Stimulated activated CD8-positive, alpha-beta memory T cell treated with anti-CD3 and anti-CD28 coated beads, Interleukin-15, amount 100 ng/mL, for 48 hours (primary cell): ENCODE data around the gene DTX1.

ENCODE experiments used
- DNase-seq, 2 donors: peaks; one replicate each; pipeline ENCODE4 v3.0.0-alpha.2; 2020; ENCODE audit warnings: low read depth in 2 of 2

The DTX1 gene

DNA sequence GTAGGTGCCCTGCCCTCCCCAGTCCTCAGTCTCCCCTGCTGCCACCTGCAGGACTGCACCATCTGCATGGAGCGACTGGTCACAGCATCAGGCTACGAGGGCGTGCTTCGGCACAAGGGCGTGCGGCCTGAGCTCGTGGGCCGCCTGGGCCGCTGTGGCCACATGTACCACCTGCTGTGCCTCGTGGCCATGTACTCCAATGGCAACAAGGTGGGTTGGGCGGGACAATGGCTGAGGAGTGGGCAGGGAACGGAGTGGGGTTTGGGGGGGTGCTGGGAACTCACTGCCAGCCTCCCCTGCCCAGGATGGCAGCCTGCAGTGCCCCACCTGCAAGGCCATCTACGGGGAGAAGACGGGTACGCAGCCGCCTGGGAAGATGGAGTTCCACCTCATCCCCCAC is 38.2 kb downstream of the DTX1 start:
- no peak for DNase-seq

DNA sequence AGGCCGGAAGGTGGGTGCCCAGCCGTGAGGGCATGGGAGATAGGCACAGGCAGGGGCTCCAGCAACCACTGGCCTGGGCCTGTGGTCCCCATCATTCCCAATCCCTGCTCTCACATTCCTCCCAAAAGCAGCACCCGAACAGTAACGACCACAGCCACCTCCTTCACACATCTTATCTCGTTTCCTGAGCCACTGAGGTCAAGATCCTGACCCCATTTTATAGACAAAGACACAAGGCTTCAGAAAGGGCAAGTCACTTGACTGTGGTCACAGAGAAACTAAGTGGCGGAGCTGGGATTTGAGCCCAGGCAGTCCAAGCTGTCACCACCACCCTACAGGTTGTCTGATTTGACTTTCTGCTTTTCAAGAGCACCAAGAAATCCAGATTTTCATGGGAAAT is 38.9 kb downstream of the DTX1 start:
- no peak for DNase-seq

DNA sequence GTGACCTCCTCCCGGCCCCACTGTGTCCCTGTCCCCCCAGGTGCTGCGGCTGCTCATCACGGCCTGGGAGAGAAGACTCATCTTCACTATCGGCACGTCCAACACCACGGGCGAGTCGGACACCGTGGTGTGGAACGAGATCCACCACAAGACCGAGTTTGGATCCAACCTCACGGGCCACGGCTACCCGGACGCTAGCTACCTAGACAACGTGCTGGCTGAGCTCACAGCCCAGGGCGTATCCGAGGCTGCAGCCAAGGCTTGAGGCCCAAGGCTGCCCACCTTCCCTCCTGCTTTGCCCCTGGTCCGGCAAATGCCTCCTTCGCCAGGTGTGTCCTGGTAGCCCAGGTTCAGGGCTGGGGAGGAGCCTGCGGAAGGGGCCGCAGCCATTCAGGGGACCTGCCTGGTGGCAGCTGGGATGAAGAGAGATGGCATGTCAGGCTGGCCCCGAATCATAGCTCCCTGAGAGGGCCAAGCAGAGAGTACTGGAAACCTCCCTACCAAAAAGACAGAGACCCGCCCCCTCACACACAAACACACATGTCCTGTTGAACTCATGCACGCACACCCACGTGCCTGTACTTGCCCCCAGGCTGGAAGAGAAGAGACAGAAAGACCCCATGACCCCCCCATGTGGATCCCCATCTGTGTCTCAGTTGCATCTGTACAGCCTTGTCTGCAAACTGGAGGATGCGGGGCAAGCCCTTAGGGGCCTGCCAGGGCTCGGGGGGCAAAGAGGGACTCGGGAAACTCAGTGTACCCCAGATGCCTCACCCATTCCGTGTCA is 40.3 kb downstream of the DTX1 start:
- no peak for DNase-seq

DNA sequence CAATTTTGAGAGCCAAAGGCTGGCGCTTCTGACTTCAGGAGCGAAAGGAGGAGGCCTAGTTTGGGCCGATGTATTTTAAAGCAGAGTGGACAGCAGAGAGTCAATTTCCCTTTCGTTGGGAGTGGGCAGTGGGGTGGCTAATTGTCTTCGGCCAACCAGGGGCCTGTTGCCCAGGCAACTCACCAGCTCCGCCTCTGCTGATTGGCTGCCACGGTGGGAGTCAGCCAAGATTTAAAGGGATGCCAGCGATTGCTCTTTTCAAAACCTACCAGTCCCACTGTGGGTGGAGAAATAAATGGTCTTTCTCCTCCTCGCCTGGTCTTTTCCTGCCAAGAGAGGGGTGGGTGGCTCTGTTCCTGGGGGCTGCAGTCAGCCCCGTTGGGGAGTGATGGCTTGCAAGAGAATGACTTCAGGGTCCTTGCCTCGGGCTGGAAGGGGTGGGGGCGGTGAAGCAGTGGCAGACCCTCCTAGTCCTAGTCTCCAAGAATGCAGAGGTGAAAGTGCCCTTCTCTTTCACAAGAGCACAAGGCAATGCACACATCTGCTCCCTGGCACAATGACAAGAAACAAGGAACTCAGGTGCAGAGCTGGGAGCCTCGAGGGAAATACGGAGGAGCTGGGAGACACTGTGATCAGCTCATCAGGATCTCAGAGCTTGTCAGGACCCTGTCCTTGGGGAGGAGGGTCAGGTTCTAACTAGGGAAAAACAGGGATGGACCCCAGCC is 41.3 kb downstream of the DTX1 start:
- DNase-seq = no peak

DNA sequence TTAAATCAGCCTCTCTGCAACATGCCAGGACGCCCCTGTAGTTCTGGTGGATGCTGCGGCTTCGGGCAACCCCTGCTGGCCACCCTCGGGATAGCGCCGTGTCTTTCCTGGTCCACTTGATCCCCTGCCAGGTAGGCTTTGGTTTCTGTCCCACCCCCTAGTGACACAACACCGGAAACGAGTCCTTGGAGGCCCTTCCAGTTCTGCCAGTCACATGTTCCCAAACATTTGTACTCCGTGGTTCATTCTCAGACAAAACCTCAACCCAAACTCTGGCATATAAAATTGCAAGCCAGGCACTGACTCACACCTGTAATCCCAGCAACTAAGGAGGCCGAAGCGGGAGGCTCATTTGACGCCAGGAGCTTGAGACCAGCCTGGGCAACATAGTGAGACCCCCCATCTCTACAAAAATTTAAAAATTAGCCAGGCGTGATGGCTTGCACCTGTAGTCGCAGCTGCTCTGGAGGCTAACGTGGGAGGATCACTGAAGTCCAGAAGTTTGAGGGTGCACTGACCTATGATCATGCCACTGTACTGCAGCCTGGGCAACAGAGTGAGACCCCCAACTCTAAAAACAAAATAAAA is 42.0 kb downstream of the DTX1 start:
- DNase-seq = peak; percentile 44 to 56

DNA sequence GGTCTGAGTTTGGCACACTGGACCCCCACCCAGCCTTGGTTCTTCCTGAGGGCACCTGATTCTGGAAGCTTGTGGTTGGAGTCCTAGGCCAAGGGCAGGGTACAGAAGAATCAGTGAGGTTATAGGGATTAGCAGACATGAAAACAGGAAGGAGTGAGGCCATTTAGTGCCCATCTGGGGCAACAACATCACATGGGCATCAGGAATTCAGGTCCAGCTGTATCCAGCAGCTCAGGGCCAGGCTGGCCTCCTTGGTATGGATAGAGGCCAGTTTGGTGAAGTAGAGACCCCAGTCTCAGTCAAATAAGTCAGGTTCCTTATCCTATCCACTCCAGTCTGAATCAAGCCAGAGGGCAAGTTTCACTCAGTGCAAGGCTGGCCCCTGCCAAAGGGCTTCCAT is 42.8 kb downstream of the DTX1 start:
- no peak for DNase-seq

DNA sequence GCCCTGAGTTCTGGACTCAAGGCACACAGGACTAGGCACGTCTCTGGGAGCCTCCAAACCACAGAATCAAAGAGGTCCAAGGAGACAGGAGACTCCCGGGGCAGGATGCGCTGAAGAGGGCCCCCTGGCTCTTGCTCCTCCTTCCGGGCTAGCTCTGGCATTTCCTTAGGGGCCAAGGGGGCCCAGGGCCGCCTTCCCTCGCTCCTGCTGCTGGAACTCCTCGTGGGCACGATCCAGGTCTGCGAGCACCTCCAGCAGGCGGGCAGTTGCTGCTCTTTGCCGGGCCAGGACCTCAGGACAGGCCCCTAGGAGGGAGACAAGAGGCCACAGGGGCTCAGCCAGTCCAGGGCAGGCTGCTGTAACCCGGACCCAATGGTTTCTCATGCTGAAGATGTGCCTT is 43.2 kb downstream of the DTX1 start:
- DNase-seq = no peak

DNA sequence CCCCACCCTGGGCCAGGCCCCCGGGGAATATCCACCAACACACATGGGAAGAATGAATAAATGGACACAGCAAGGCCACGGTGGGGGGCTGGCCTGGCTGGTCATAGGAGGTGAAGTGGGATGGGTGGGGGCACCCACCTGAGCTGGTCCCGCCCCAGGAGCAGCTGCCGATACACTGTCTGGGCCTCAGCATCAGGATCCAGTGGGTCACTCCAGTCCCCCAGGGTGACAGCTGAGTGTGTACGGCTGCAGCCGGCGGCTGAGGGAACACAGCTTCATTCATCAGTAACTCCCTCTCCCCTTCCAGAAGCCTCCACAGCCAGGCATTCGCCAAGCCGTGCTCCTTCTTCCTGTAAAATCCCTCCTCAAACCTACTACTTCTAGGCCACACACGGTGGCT is 45.2 kb downstream of the DTX1 start:
- DNase-seq = no peak

DNA sequence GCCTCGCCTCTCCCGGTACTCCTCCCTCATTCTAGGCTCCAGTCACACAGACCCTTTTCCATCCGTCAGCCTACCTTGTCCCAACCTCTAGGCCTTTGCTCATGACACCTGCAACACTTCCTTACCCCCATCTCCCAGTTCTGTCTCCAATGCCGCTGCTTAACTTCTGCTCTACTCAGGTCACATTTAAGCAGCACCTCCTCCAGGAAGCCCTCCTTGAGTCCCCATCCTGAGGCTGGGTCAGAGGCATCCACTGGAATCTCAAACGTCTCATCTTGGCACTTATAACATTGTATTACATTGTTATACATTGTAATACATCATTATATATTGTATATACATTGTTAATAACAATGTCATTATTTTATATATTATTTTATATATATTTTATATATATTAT is 46.3 kb downstream of the DTX1 start:
- no peak for DNase-seq

DNA sequence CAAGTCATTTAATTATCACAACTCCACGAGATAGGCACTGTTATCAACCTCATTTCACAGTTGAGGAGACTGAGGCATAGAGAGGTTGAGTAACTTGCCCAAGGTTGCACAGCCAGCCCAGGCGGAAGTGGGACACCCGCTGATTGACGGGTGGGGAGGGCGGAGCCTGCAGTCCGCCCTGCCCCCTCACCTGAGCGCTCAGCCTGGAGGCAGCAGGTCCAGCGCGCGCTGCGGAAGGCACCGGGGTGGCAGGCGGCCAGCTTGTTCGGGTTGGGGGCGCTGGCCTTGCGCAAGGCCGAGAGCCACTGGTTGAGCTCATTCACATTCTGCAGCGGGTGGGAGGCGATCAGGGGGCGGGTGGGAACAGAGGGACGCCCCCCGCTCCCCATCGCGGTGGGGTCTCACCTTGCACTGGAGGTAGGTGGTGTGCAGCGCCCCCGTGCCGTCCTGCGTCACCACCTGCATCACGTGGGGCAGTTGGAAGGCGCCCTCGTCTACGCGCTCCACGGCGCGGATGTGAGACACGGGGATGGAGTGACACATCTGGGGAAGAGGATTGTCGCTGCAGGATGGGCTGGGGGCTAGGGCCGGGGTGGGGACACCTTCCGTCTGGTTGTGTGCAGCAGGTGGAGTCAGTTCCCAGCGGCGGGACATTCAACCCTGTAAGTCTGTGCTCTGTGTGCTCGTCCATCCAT is 47.4 kb downstream of the DTX1 start:
- DNase-seq = peak; percentile 29 to 57

DNA sequence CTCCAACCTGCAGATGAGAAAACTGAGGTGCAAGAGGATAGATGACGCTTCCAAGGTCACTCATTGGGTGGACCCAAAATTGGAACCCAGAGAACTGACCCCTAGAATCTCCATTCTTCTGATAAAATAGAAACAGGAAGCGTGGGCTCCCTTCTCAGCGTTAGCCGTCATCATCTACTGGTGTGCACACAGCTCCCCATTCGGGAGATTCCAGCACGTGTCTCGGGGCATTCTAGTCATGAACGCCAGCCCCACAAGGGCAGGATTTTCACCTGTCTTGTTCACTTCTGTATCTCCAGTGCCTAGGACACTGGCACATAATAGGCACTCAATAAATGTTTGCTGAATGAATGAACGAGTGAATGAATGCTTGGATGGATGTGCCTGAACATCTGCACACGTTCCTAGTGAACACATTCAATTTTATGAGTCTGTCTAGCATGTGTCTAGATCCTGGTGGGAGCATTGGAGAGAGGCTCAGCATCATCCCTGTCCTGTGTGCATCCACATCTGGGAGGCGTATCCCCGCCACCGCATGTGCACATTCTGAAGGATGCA is 48.5 kb downstream of the DTX1 start:
- DNase-seq = no peak

DNA sequence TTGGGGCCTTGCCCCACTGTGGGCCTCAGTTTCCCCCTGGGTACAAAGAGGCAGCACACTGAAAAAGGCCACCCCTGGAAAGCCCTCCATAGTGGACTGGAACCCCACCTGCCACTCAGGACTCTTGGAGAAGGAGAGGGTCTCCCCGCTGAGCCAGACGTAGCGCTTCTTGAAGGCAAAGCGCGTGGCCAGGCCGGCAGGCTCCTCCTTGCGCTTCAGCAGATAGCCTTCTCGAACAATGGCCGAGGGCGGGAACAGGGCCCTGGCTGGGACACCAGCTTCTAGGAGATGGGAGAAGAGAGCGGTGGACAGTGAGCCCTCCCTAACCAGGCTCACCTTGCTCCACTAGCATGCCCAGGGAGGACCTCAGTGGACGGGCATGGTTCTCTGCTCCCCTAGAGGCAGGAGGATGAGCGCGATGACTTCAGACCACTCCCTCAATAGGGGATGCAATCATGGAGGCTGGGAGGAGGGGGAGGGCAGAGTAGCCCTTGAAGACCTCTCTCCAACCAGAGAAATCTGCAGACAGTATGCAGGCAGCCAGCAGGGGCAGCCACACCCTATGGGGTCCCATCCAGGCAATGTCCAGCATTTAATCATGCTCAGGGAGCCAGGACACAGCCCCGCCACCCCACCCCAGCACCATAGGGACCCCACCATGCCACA is 49.2 kb downstream of the DTX1 start:
- no peak for DNase-seq

DNA sequence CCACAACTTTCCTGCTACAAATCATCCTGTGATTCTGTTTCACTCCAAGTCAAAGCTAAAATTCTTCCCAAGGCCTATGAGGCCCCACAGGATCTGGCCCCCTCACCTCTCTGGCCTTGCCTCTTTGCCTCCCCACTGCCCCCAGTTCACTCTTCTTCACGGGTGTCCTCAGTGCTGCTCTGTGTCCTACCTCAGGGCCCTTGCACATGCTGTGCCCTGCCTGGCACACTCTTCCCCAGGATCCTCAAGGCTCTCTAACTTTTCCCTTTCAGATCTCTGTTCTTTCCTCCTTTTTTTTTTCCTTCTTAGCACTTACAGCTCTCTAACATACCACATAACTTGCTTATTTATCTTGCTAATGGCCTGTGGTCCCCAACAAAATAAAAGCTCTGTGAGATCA is 49.8 kb downstream of the DTX1 start:
- DNase-seq = no peak

DNA sequence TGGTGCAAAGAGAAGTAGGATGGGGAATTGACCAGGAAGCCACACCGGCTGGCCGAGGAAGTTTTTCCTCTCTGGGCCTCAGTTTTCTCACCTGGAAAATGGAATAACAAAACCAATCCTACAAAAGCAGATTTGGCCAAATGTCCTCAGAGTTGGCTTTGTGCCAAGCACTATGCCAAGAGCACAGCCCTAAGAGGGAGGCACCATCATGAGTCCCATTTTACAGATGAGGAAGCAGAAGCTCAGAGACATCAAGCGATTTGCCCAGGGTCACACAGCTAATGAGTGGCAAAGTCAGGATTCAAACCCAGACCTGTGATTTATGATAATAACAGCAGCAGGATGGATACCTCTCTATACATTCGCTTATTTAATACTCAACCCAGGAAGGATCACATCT is 51.8 kb downstream of the DTX1 start:
- DNase-seq = no peak

DNA sequence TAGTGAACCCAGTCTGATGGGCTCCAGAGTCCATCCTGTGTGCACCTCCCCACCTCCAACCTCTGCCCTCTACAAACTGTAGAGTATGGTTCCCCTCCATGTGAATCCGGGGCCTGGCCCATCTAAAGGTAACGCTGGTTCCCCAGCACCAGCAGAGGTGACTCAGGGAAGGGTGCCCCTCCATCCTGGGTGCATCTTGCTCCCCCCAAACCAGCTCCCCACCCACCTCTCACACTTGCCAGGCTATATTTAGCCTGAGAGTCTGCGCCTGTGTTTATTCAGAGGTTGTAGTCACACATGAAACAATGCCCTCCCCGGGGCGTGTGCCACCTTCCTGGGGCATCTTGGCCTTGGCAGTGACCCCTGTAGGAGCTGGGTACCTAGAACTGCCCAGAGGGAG is 52.8 kb downstream of the DTX1 start:
- no peak for DNase-seq

DNA sequence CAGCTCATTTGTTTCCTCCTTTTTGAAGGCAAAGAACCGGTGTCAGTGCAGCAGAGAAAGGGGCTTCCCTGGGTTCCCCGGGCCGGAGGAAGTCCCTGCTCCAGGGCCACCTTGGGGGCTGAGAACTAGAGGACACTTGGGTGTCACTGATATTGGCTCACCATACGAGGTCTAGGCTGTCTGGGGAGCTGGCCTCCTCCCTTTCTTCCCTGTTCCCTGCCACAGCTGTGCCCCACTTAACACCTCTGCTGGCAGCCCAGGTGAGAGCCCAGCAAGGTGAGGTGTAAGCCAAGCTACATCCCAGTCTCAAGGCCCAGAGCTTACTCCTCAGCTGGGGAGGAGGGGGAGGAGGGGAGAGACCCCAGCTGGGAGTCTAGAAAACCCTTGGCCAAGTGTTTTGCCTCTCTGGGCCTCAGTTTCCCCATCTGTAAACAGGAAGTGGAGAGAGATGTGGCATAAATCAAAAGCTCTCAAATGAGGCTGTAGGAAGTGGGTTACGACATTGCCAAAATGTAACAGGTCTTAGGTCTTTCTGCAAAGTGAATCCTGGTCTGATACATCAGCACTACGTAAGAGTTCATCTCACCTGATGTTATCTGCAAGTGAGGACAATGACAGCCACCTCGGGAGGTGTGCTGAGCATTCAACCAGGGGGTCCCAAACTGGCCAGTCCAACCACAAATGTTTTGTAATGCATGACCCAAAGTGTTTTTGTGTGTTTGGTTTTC is 53.5 kb downstream of the DTX1 start:
- no peak for DNase-seq

DNA sequence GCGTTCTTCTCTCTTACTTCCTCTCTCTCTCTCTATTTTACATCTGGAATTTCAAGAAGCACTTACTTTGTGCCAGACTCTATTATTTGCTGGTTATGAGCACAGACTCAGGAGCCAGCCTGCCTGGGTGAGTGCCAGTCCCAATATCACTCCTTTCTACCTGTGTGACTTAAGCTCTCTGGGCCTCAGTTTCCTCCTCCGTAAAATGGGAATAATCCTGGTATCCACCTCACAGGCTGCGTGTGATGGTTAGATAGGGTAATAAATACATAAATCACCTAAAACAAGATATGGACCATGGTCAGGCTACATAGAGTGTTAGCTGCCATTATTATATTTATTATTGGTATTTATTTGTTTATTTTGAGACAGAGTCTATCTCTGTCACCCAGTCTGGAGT is 54.7 kb downstream of the DTX1 start:
- no peak for DNase-seq

DNA sequence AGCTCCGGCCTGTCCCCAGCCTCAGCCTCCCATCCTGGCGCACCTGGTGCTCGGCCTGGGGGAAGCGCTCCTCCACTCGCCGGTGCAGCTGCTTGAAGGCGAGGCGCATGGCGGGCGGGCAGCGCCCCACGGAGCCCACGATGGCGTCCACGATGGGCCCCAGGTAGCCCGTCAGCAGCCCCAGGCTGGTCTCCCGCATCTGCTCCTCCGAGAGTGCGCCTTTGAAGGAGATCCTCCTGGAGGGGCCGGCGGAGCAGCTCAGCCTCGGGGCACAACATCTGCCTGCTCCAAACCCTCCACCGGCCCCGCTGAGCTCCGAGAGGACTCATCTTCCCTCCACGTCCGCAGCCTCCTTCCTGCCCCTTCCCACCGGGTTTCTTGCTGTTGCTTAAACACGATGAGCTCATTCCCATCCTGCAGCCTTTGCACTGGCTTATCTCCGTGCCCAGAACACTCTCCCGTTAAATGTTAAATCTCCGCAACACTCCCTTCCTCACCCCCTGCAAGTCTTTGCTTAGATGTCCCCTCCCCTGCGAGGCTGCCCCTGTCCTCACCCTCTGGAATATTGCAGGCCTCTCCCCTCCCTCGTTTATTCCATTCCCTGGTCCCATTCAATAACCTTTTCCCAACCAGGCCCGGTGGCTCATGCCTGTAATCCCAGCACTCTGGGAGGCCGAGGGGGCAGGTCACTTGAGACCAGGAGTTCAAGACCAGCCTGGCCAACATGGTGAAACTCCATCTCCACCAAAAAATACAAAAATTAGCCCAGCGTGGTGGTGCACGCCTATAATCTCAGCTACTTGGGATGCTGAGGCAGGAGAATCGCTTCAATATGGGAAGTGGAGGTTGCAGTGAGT is 55.7 kb downstream of the DTX1 start:
- DNase-seq = no peak

DNA sequence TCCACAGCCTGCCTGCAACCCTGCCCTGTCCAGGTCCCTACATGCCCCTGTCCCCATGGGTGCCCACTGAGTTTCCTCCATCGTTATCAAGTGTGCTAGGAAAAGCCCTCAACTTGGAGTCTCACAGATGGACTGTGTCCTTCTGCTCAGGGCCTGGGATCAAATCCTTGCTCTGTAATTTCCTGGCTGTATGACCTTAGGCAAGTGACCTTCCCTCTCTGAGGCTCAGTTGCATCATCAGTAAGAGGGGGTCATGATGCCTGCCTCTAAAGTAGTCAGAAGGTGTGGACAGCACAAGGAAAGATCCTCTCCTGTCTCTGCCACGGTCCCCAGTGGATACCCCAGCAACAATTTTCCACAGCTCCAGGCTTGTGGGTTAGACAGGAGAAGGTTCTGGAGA is 56.9 kb downstream of the DTX1 start:
- DNase-seq = no peak
